IPS-18c (cell line): ENCODE results near the gene DYSF.

Experiments used
- H3K4me3 ChIP-seq: 2 replicates; pipeline ENCODE4 v1.7.0; 2013; ENCODE audit warnings: low read depth, mild to moderate bottlenecking, low read length, moderate library complexity; ENCODE audit not compliant: insufficient read depth
- H3K9me3 ChIP-seq: one replicate; pipeline ENCODE4 v1.6.1; 2013; ENCODE audit warnings: mild to moderate bottlenecking, low read length, moderate library complexity; ENCODE audit not compliant: control insufficient read depth, insufficient read depth

Gene DYSF

GRCh38 chr2:71454221-71455010, 1.1 kb downstream of the DYSF start:
- Histone ChIP-seq H3K4me3 (peak overlapping the region; percentile 53; the same call in 1 of the 2 replicates), H3K9me3 (no peaks in the 10 kb centered on the region)

DNA sequence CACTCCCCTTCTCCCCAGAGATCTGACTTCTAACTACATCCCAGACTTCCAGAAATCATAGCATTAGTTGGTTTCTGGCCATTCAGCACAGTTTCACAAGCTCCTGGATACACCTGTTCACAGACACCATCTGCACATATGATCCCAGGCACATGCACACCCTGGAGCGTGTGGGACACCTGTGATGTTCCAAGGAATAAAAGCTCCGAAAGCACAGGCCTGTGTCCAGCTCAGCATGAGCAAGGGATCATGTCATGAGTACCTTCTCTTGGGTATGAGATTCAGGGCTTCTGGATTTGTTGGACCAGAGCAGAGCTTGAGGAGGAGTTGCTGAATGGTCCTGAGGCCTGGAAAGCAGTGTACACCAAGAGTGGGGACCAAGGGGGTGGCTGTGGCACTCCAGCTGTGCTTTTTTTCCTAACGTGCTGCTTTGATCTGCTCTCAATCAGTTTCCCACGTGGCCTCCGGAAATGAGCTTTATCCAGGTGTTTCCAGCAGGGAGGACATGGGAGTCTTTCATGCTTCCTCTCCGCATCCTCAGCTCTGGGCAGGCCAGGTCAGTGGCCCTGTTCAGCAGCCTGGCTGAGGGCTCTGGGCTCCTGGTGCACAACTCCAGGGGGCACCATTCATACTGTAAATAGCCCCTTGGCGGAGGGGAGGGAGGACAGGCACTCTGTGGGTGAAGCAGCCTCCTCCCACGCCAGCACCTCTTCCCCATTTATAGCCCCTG, 1.8 kb downstream of the DYSF start:
- Histone ChIP-seq H3K4me3 (no peak overlapping the region), H3K9me3 (no peaks in the 10 kb centered on the region)

DNA sequence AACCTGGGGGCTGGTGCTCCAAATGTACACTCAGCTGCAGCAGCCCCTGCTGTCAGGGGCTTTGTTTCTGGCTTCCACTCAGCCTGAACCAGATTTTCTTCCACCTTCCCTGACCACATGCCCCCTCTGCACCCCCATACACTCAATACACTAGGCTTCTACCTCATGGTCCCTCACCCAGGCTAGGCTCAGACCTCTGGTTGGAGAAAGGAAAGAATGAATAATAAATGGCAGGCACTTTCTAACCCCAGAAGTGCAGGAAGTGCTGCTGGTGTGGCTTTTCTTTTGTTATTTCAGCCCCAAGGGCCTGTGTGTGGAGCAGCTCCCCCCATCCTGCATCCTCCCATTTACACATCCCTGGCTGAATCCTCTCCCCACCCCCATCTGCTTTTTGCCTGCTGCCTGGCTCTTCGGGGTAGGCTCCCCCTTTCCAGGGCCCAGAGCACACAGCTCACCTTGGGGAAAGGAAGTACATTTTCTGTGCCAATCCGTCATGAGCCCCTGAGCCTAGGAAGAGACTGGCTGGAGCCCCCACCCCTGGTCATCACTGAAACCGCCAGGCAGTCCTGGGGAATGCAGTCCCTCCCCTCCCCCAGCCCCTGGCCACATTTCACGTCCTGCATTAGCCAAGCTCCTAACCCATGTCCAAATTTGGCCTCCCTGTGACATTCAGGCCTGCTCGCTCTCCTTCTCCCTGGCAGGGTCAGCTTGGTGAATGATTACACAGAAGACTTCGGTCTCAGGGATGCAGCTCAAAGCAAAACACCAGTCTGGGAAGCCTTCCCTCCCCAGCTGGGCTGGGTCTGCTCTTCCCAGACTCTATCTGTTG, 2.6 kb downstream of the DYSF start:
- H3K4me3 ChIP-seq, result 0 out of 2 replicates have a peak overlapping the region, but pooled peaks have one; percentile 10
- H3K9me3 ChIP-seq, result no peaks in the 10 kb centered on the region

DNA sequence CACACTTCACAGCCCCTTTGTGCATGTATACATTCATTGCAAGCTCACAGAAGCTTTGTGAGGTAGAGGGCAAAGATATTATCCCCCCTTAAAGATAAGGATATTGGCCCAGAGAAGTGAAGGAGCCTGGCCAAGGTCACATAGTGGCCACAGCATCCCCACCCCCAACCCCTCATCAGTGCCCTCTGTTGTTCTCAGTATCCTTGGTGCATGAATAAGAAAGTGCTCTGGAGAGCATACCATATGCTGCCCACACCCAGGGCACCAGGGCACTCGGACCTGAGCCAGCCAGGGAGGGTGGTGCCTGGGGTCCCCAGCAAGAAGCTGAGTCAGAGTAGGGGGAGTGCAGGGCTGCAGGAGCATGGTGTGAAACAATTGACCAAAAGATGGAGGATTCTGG, 3.3 kb downstream of the DYSF start:
- Histone ChIP-seq H3K4me3 (no peak overlapping the region), H3K9me3 (no peaks in the 10 kb centered on the region)

DNA sequence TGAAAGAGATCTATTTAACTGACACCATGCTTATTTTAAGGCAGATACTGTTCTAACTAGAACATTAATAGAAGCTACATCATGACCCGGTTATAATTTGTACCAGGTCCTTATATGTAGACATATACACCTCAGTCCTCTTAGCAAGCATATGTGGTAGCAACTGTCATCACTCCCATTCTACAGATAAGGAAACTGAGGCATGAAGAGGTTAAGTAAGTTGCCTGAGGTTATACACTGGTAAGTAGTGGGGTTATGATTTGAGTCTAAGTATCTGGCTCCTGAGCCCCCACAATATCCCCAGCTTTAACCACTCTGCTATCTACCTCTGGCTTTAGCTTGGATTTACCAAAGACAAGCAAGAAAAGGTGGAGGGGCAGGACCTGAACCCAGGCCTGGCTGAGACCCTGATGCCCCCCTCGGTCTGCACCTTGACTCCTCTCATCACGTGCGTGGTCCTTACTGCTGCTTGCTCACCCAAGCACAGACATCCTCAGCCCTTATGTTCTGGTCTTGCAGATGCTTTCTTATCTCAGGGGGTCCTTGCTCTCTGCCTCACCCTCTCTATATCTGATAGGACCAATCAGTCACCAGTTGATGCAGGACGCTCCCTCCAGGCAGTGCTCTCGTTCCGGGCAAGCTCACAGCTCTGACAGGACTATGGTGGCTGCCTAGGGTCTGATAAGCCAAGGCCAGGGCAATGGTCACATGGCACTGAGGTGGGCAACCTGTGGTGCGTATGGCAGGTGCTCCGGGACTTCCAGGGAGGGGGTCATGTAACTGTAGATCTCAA, 4.0 kb downstream of the DYSF start:
- no peak overlapping the region for H3K4me3 ChIP-seq
- H3K9me3 ChIP-seq, result no peaks in the 10 kb centered on the region

DNA sequence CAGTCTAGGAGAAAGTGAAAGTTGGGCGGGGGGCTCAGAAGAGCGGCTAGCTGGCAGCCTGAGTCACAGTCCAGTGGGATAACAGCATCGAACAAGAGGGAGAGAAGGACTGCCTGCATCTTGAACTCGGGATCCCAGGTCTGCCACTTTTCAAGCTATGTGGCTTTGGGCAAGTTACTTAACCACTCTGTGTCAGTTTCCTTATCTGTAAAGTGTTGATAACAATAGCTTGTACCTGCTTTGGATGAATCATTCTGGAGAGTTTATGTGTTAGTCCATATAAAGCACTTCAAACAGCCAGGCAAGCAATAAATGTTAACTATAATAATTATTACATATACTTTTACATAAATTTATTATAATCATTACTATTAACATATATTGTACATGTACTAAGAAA, 4.6 kb downstream of the DYSF start:
- H3K4me3 ChIP-seq, result no peak overlapping the region

DNA sequence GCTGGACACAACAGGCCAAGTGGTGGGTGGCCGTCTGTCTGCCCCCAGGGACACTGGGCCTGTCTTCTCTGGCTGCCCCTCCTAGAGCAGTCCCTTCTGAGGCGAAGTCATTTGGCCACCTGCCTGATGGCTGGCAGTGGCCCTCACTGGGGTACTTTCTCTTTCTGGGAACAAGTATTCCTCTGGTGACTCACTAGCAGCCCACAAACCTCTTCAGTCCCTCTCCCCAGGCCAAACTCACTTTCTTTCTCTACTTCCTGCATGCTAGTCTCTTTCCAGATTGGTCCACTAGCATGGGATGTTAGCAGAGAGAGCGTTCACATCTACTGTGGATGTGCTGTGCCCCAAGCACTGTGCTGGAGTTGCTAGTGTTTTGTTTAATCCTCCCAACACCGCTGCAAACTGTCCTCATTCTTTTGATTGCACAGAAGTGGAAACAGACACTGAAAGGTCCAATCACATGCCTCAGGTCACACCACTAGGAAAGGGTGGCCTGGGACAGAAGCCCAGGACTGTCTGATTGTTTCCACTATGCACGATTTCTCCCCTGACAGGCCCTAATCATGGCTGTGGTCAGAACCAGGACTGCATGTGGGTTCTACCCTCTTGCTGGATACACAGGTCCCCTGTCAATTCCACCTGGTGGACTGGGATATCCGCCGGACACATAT, 5.2 kb downstream of the DYSF start:
- no peak overlapping the region for H3K4me3 ChIP-seq

More for the DNA sequence above, 4.6 kb downstream of the DYSF start:
- H3K9me3 ChIP-seq, result no peaks in the 10 kb centered on the region

DNA sequence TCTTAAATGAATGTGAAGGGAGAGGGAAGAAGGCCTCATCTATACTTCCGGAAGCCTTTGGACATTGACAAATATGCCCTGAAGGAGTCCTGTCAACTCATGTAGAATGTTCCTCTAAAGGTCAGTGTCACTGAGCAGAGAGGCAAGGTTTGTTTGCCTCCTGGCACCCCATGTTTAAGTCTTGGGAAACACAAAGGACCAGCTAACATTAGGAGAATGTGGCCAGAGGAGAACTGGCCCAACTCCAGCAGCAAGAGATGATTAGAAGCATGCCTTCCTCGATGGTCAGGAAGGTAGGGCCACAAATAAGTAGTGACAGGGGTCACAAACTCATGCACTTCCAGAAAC, 5.7 kb downstream of the DYSF start:
- H3K4me3 ChIP-seq, result no peak overlapping the region
- H3K9me3 ChIP-seq, result no peaks in the 10 kb centered on the region

More for the DNA sequence above, 5.2 kb downstream of the DYSF start:
- H3K9me3 ChIP-seq, result no peaks in the 10 kb centered on the region

- H3K4me3 ChIP-seq, result no peak overlapping the region
- no peaks in the 10 kb centered on the region for H3K9me3 ChIP-seq
Observed at GRCh38 chr2:71460056-71460455, 6.7 kb downstream of the DYSF start.

DNA sequence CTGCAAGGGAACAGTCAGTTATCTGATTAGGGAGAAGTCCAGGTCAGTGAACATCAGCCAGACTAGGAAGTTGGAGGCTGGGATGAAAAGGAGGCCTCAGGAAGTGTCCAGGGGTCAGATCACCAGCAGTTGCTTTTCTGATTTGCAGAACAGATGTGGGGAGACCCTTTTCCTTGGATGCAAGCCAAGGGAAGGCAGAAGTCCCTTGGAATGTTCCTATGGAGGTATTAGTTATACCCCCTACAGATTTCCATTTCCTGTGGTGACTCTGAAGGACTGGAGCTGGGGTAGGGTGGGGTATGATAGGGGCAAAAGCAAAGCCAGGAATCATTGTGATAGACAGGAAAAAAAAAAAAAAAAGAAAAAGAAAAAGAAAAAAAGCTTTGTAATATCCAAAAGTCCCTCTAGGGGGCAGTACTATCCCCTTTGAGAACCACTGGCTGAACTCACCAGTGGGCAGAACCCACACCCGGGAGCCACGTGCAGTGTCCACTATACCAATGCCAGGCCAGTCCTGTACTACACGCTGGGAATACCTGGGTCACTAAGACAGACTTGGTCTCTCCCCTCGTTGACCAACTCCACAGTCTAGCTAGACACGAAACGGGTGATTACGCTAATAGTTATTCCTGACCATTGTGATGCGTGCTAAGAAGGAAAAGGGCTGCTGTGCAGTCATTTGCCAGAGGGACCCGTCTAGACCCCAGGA, 7.4 kb downstream of the DYSF start:
- no peaks in the 10 kb centered on the region for H3K9me3 ChIP-seq
- H3K4me3 ChIP-seq, result no peak overlapping the region

GRCh38 chr2:71461304-71461671, 7.9 kb downstream of the DYSF start:
- no peaks in the 10 kb centered on the region for H3K9me3 ChIP-seq
- no peak overlapping the region for H3K4me3 ChIP-seq

DNA sequence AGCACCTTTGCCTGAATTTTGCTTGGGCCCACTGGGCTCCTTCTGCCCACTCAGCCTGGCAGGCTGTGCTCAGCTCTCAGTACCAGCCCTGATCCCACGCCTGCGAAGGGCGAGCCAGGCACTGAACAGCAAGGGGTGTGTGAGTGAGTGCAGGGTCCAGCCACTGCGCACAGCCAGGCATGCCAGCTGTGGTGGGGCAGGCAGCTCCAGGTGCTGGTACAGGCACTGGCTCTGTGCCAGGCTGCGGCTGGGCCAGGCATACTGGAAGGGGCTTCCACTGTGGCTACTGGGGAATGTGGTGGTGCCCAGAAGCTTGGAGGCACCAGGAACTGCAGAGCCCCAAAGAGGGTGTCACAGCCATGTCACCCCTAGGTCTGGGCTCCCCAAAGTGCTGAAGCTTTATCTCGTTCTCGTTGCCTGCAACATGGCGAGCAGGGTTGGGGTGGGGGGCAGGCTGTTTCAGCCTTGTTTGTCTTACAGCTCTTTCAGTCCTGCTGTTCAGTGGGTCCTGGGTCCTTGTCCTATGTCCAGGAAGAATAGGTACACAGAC, 8.8 kb downstream of the DYSF start:
- Histone ChIP-seq H3K9me3 (no peaks in the 10 kb centered on the region), H3K4me3 (no peak overlapping the region)

GRCh38 chr2:71462641-71463341, 9.4 kb downstream of the DYSF start:
- Histone ChIP-seq H3K9me3 (no peaks in the 10 kb centered on the region), H3K4me3 (no peak overlapping the region)

DNA sequence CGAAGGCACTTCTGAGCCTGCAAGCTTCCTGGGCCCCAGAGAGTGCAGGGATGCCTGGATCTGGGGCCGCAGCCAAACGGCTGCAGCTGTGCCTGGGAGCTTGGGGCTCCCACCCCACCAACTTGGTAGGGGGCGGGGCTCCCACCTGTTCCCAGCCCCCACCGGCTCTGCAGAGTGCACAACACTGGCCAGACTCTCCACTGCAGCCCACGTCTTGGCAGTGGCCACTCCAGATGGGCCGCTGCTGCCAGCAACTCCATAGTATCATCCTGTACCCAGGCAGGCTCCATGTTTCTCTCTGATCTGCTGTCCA, 9.9 kb downstream of the DYSF start:
- Histone ChIP-seq H3K9me3 (no peaks in the 10 kb centered on the region), H3K4me3 (no peak overlapping the region)

GRCh38 chr2:71464389-71464788, 11.0 kb downstream of the DYSF start:
- H3K9me3 ChIP-seq, result no peaks in the 10 kb centered on the region
- H3K4me3 ChIP-seq, result no peak overlapping the region
